IPS DF 6.9 (cell line): ENCODE data around the gene CACNA2D3.

Experiments
- DNase-seq: peaks from one replicate; pipeline ENCODE4 v3.0.0-alpha.2; 2013; ENCODE audit warnings: low read depth, low spot score
- H3K27ac ChIP-seq: one replicate; pipeline ENCODE4 v1.5.1; 2013; ENCODE audit warnings: low read length, control low read depth
- H3K27me3 ChIP-seq: 2 replicates; pipeline ENCODE4 v1.6.1; 2013; ENCODE audit warnings: mild to moderate bottlenecking, low read length; ENCODE audit not compliant: control insufficient read depth, insufficient read depth
- H3K36me3 ChIP-seq: 2 replicates; pipeline ENCODE4 v1.6.1; 2013; ENCODE audit warnings: low read length; ENCODE audit not compliant: control insufficient read depth, insufficient read depth
- H3K4me1 ChIP-seq: 2 replicates; pipeline ENCODE4 v1.6.1; 2013; ENCODE audit warnings: low read length; ENCODE audit not compliant: control insufficient read depth, insufficient read depth
- H3K4me3 ChIP-seq: 2 replicates; pipeline ENCODE4 v1.5.1; 2013; ENCODE audit warnings: mild to moderate bottlenecking, low read length
- H3K9me3 ChIP-seq: 2 replicates; pipeline ENCODE4 v1.6.1; 2013; ENCODE audit warnings: low read length, inconsistent platforms; ENCODE audit not compliant: control insufficient read depth, insufficient read depth
- WGBS: extraction: QIAGEN DNeasy Blood & Tissue Kit; methylation state at CpG from one replicate; pipeline ENCODE4 v1.1.7; 2013; ENCODE audit warnings: mixed read lengths, missing lambda C conversion rate; ENCODE audit not compliant: insufficient read length, insufficient coverage; 5-methylcytosine and 5-hydroxymethylcytosine counted together

The CACNA2D3 gene

DNA sequence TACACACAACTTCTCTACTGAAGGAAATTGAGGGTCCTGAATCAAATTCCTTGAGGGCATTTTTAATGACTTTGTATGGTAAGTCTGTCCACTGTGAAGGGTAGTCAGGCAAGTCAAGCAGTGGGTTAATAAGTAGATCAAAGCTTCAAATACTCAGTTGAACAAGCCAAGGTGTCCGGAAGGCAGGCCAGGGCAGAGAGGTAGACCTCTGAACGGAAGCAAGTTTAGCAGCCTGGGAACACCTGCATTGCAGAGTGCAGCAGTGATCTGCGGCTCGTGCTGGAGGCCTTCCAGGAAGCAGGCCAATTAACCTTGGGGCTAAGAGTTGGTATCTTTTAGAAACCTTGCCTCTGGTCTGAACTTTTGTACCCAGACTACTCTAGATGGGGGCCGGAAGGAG, 661.7 kb downstream of the CACNA2D3 start:
- H3K4me3 ChIP-seq = no peak overlapping the region
- no CpG with 5 or more reads among the region's 5 CpGs for WGBS
- no peaks in the 10 kb centered on the region for H3K36me3 ChIP-seq
- no peak overlapping the region for H3K27ac ChIP-seq
- H3K4me1 ChIP-seq = no peaks in the 10 kb centered on the region
- no peak for DNase-seq
- no peaks in the 10 kb centered on the region for H3K9me3 ChIP-seq
- H3K27me3 ChIP-seq = no peaks in the 10 kb centered on the region

DNA sequence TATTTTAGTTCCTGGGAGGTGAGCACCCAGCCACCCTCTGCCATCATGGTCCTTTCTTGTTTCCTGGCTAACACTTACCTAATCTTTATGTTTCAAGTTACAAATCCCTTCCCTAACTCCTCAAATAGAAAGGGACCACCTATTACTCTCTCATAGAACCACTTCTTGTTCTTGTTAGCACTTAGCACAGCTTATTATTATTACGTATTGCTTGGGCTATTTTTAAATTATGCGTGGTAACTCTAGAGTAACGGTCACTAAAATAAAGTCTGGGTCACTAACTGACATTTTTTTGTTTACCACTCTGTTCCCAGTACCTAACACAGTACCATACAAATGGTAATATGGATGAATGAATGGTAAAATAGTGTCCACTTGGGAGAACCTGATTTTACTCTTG, 663.6 kb downstream of the CACNA2D3 start:
- Histone ChIP-seq H3K4me1 (no peaks in the 10 kb centered on the region), H3K9me3 (no peaks in the 10 kb centered on the region), H3K36me3 (no peaks in the 10 kb centered on the region), H3K27me3 (no peaks in the 10 kb centered on the region), H3K27ac (no peak overlapping the region), H3K4me3 (no peak overlapping the region)
- no peak for DNase-seq
- no CpG with 5 or more reads among the region's 3 CpGs for WGBS

DNA sequence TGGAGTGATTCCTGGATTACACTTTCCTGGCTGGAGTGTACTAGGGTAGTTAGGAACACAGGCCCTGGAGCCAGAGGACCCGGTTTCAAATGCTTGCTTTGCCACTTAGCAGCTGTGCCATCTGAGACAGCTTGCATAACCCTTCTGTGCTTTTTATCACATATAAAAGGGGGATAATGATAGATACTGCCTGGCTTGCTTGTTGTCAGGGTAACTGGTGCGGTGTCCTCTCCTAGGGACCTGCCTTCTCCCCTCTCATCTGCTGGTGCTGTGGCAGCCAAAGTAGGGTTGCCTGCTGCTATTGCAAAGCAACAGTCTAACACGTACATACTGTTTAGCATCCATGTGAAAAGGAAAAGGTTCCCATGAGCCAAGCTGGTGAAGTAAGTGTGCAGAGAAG, 667.7 kb downstream of the CACNA2D3 start:
- Histone ChIP-seq H3K4me3 (no peak overlapping the region), H3K4me1 (0 out of 2 replicates have a peak, but pooled peaks cover 1% of the 10 kb centered on the region), H3K27me3 (no peaks in the 10 kb centered on the region), H3K36me3 (no peaks in the 10 kb centered on the region), H3K9me3 (no peaks in the 10 kb centered on the region), H3K27ac (no peak overlapping the region)
- DNase-seq = no peak
- no CpG with 5 or more reads among the region's 3 CpGs for WGBS

DNA sequence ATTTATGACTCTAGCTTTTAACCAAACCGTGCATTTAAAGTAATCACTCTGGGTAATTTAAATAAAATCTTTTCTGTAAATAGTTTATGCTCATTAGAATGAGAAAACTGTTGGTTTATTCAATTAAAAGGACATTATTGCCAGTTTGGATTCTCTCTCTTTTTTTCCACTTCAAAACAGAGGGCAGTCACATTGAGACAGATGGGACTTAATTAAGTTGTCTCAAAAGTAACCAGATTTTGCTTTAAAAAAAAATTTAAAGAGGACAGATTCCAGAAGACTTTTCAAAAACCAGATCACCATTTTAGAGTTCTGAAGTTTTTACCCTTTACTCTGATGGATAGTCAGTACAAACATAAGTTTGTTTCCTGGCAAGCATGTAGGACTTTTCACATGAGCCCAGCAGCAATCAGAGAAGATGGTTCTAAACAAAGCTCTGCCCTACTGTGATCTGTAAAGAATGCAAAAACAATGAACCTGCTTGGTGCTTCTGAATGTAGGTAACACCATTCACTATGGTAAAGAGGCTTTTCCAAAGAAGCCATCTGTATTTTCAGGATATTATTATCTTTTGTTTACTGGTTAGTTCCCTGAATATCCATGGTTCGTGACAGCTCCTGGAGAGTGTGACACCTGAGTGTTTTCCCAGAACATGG, 669.3 kb downstream of the CACNA2D3 start:
- H3K27ac ChIP-seq = no peak overlapping the region
- H3K4me3 ChIP-seq = no peak overlapping the region
- H3K27me3 ChIP-seq = no peaks in the 10 kb centered on the region
- DNase-seq = no peak
- no CpG with 5 or more reads among the region's 2 CpGs for WGBS
- H3K4me1 ChIP-seq = 0 out of 2 replicates have a peak, but pooled peaks cover 1% of the 10 kb centered on the region
- H3K9me3 ChIP-seq = no peaks in the 10 kb centered on the region
- H3K36me3 ChIP-seq = no peaks in the 10 kb centered on the region

DNA sequence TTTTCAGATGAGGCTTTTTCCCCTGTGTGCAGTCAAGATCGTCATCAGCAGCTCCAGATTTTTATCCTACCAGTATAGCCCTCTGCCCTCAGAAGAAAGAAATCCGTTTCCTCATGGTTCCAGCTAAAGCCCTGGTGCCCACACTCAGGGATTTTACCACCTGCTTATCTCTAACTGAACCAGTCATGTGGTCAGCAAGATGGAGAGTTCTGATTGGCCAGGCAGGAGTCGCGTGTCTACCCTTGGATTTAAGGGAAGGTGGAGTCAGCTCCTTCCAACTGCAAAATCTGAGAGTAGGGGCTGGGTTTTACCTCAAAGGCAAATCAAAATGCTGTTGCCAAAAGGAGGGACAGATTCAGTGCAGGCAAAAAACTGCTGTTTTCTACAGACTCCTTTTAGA, 670.2 kb downstream of the CACNA2D3 start:
- Histone ChIP-seq H3K4me3 (no peak overlapping the region), H3K27me3 (no peaks in the 10 kb centered on the region), H3K36me3 (no peaks in the 10 kb centered on the region), H3K9me3 (no peaks in the 10 kb centered on the region), H3K4me1 (0 out of 2 replicates have a peak, but pooled peaks cover 1% of the 10 kb centered on the region), H3K27ac (no peak overlapping the region)
- no peak for DNase-seq
- WGBS = no CpG with 5 or more reads among the region's 4 CpGs

DNA sequence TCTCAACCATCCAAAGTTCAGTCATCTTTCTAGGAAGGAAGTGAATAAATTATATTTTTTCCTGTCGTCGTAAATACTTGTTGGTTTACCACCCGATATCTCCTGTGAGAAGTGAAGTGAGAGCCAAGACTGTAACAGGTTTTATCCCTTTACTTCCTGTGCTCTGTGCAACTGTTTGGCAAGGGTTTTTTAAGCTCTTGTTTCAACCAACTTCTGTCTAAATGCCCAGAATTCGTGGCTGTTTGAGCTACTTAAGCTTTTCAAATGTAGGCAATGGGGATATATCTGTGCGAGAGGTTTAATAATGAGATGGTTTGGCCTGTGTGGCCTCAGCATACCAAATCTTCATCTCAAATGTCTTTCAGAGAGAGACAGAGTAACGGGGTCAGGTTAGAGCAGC, 670.8 kb downstream of the CACNA2D3 start:
- no peaks in the 10 kb centered on the region for H3K36me3 ChIP-seq
- H3K27ac ChIP-seq = no peak overlapping the region
- no peak for DNase-seq
- no peaks in the 10 kb centered on the region for H3K27me3 ChIP-seq
- H3K9me3 ChIP-seq = no peaks in the 10 kb centered on the region
- H3K4me3 ChIP-seq = no peak overlapping the region
- H3K4me1 ChIP-seq = 0 out of 2 replicates have a peak, but pooled peaks cover 1% of the 10 kb centered on the region
- no CpG with 5 or more reads among the region's 6 CpGs for WGBS

DNA sequence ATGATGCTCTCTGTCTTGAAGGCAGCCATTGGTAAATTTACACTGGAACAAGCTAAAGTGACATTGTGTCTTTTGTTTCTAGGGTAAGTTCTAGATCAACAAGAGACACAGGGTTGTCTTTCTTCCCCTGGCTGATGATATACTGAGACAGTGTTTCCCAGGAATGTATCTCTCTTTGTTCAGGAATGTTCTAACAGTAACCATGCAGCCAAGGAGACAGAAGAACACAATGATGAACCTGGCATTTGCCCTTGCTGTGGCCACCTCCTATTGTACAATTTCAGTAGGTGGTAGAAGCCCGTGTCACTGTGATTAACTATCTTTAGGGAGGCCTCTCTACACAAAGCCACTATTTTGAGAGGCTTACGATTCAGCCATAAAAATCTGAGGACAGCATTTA, 674.8 kb downstream of the CACNA2D3 start:
- no peak overlapping the region for H3K27ac ChIP-seq
- no peaks in the 10 kb centered on the region for H3K36me3 ChIP-seq
- H3K4me3 ChIP-seq = no peak overlapping the region
- H3K27me3 ChIP-seq = no peaks in the 10 kb centered on the region
- WGBS = no CpG with 5 or more reads among the region's 2 CpGs
- no peak for DNase-seq
- H3K9me3 ChIP-seq = no peaks in the 10 kb centered on the region
- 0 out of 2 replicates have a peak, but pooled peaks cover 1% of the 10 kb centered on the region for H3K4me1 ChIP-seq

DNA sequence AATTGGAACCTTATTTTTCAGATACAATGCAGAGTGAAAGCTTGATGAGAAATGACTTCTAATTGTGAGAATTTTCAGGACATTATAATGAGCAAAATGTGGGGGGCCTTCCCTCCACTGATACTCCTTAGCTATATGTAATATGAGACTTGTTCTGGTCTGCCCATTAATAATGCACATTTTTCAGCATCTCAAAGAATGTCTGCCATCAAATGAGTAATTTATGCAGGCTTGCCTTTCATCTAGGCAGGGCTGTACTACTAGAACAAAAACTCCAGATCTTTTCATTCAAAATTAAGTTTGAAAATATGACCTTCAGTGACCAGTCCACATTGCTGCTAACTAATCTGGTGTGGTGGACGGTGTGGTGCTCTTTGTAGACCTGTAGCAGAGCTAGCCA, 678.1 kb downstream of the CACNA2D3 start:
- no peaks in the 10 kb centered on the region for H3K4me1 ChIP-seq
- H3K27me3 ChIP-seq = no peaks in the 10 kb centered on the region
- H3K27ac ChIP-seq = no peak overlapping the region
- no peaks in the 10 kb centered on the region for H3K9me3 ChIP-seq
- H3K36me3 ChIP-seq = no peaks in the 10 kb centered on the region
- no CpG with 5 or more reads among the region's 1 CpG for WGBS
- no peak overlapping the region for H3K4me3 ChIP-seq
- no peak for DNase-seq

DNA sequence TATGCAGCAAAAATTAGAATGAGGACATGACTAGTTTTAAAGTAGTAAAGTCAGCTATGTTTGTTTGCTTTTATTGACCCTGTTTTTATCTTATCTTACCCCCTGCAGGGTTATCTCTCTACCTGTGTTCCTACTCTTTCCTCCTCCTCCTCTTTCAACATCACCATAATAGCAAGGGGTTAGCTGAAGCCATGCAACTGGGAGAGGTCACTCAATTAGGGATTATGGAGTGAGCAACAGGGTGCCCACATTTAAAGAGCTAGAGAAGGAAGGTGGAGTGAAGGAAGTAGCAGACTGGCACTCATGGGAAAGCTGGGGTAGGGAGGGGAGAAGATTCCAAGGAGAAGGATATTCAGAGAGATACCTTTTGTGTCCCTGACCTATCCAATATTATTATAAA, 679.6 kb downstream of the CACNA2D3 start:
- H3K27ac ChIP-seq = no peak overlapping the region
- no peak for DNase-seq
- no peaks in the 10 kb centered on the region for H3K36me3 ChIP-seq
- H3K27me3 ChIP-seq = no peaks in the 10 kb centered on the region
- H3K4me3 ChIP-seq = no peak overlapping the region
- no peaks in the 10 kb centered on the region for H3K9me3 ChIP-seq
- H3K4me1 ChIP-seq = no peaks in the 10 kb centered on the region

DNA sequence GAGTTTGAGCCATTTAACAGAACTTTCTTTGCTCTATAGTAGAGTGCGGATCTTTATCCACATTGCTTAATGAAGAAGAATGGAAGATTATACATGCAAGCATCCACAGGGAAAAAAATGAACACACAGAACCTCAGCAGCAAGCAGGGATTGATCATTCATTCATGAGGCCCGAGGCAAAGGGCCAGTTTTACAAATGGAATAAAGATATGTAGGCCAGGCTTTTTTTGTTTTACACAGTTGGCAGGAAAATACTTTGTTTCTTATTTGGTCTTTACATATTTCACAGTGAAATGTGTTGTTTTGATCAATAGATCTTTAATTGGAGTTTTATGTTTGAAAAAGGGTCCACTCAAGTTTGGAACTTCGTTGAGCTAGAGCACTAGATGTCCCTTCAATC, 688.0 kb downstream of the CACNA2D3 start:
- no peaks in the 10 kb centered on the region for H3K4me1 ChIP-seq
- H3K9me3 ChIP-seq = no peaks in the 10 kb centered on the region
- H3K36me3 ChIP-seq = no peaks in the 10 kb centered on the region
- no peak overlapping the region for H3K4me3 ChIP-seq
- no peak for DNase-seq
- H3K27me3 ChIP-seq = no peaks in the 10 kb centered on the region
- no CpG with 5 or more reads among the region's 3 CpGs for WGBS
- no peak overlapping the region for H3K27ac ChIP-seq

DNA sequence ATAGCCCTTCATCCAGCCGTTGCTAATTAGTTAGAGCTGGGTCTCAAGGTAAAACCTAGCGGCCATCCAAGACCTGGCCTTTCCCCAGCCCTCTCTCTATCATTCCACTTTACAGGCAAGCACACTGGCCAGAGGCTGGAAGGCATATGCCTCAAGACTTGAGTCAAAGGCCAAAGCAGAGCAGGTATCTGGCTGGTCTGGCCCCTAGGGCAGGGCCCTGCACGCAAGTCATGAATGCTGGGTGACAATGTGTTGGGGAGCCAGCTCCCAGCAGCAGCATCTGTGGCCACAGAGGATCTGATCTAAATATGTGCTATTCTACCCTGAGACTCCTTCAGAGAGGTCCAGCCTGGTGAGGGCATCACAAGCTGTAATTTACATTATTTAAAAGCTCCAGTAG, 691.9 kb downstream of the CACNA2D3 start:
- no CpG with 5 or more reads among the region's 3 CpGs for WGBS
- no peak overlapping the region for H3K27ac ChIP-seq
- H3K36me3 ChIP-seq = no peaks in the 10 kb centered on the region
- no peaks in the 10 kb centered on the region for H3K9me3 ChIP-seq
- H3K27me3 ChIP-seq = peaks cover 8% of the 10 kb centered on the region
- H3K4me1 ChIP-seq = no peaks in the 10 kb centered on the region
- H3K4me3 ChIP-seq = no peak overlapping the region
- no peak for DNase-seq
